Loucy (cell line): ENCODE results near the gene PTPN9.

Experiments
- CTCF ChIP-seq: fragments of 200-600 bp; sonication (generic); conservative IDR thresholded peaks from 2 replicates; pipeline ENCODE4 v1.5.1; 2014; ENCODE audit warnings: mild to moderate bottlenecking, antibody characterized with exemption, low read length
- EZH2phosphoT487 ChIP-seq: fragments of 200-600 bp; IDR thresholded peaks from 2 replicates; pipeline ENCODE4 v1.6.1; 2018; ENCODE audit warnings: antibody characterized with exemption, mild to moderate bottlenecking, moderate library complexity, borderline replicate concordance

DNA sequence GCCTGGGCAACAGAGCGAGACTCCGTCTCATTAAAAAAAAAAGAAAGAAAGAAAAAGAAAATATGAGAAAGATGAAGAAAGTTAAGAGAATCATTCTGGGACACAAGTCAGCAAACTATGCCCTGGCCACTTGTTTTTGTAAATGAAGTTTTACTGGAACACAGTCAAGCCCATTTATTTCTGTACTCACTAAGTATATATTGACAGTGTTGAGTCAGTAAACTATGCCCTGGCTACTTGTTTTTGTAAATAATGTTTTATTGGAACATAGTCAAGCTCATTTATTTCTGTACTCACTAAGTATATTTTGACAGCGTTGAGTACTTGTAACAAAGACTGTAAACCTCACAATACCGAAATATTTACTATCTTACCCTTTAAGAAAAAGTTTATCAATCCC lies 85.4 kb downstream of the PTPN9 start:
- TF ChIP-seq CTCF: no peak
- TF ChIP-seq EZH2phosphoT487: no peak
